Thyroid gland (tissue), 4 donors: ENCODE measurements around the gene GRIN3A. TPM values are rescaled to one million over a fixed set of nuclear protein-coding genes. Genes with fewer than 3 reads are reported as not detected.

Experiments used
- DNase-seq, 2 donors: peaks; one replicate each; pipeline ENCODE4 v3.0.0-alpha.2; 2019
- H3K27ac ChIP-seq, 3 donors: fragments of 200-600 bp; sonication (generic); 1 replicate in 2 of 3; 2 replicates in 1 of 3; pipeline ENCODE4 v1.5.1; 2016 to 2019; ENCODE audit warnings: mild to moderate bottlenecking in 1 of 3, moderate library complexity in 1 of 3
- H3K27me3 ChIP-seq: fragments of 200-600 bp; sonication (generic); one replicate; pipeline ENCODE4 v1.5.1; 2019
- H3K36me3 ChIP-seq, 2 donors: fragments of 200-600 bp; sonication (generic); one replicate each; pipeline ENCODE4 v1.5.1; 2016 to 2019
- H3K4me1 ChIP-seq, 2 donors: fragments of 200-600 bp; sonication (generic); one replicate each; pipeline ENCODE4 v1.5.1; 2017 to 2019
- H3K4me3 ChIP-seq, 3 donors: fragments of 200-600 bp; sonication (generic); replicated peaks in 1 of 3; 1 replicate in 2 of 3; 2 replicates in 1 of 3; pipeline ENCODE4 v1.5.1; 2016; ENCODE audit warnings: mild to moderate bottlenecking in 1 of 3
- H3K9me3 ChIP-seq: fragments of 200-600 bp; sonication (generic); one replicate; pipeline ENCODE4 v1.5.1; 2017
- POLR2A ChIP-seq, 2 donors: fragments of 450-650 bp; IDR thresholded peaks; one replicate each; pipeline ENCODE4 v1.6.1; 2017; ENCODE audit warnings: antibody characterized with exemption in 2 of 2, mild to moderate bottlenecking in 2 of 2, moderate library complexity in 1 of 2
- WGBS, 2 donors: methylation state at CpG; one replicate each; pipeline ENCODE4 v1.1.5; 2017; 5-methylcytosine and 5-hydroxymethylcytosine counted together
- intact Hi-C: fragments of 100-400 bp; cut with DNase I; formaldehyde crosslinking; loops from one replicate; pipeline ENCODE4 v1.15.1; 2023
- total RNA-seq, 4 donors: library from RNA; depleted of rRNA; stranded (reverse); fragments of >200 nt; gene quantifications; one replicate each; pipeline ENCODE4 v1.2.3, GENCODE V29; 2016
- TF ChIP-seq, protein P1 (sequence below), 6 experiments: fragments of 200-600 bp in 3 of 6; fragments of 450-650 bp in 3 of 6; sonication (generic) in 3 of 6; IDR thresholded peaks; one replicate each; pipeline ENCODE4 v1.5.1; 2016 to 2019; ENCODE audit warnings: antibody characterized with exemption in 6 of 6, mild to moderate bottlenecking in 2 of 6, inconsistent platforms in 1 of 6, moderate library complexity in 1 of 6

The GRIN3A gene
- total RNA-seq, 4 donors from 2014 or later, result not detected

GRCh38 chr9:101689039-101689438 is 49.4 kb downstream of the GRIN3A start:
- Histone ChIP-seq H3K9me3 (no peaks in the 10 kb centered on the region), H3K27me3 (no peaks in the 10 kb centered on the region), H3K4me3 (no peak overlapping the region), H3K4me1 (no peaks in the 10 kb centered on the region), H3K27ac (no peak overlapping the region), H3K36me3 (no peaks in the 10 kb centered on the region)
- no peak for DNase-seq
- 57 to 61% methylated on average over 2 of the region's 2 CpGs for WGBS, 2 donors
- intact Hi-C loops, result no loop called here
- TF ChIP-seq POLR2A (IDR thresholded peaks at IDR 0.05), result no peak
- TF ChIP-seq, protein P1, sequence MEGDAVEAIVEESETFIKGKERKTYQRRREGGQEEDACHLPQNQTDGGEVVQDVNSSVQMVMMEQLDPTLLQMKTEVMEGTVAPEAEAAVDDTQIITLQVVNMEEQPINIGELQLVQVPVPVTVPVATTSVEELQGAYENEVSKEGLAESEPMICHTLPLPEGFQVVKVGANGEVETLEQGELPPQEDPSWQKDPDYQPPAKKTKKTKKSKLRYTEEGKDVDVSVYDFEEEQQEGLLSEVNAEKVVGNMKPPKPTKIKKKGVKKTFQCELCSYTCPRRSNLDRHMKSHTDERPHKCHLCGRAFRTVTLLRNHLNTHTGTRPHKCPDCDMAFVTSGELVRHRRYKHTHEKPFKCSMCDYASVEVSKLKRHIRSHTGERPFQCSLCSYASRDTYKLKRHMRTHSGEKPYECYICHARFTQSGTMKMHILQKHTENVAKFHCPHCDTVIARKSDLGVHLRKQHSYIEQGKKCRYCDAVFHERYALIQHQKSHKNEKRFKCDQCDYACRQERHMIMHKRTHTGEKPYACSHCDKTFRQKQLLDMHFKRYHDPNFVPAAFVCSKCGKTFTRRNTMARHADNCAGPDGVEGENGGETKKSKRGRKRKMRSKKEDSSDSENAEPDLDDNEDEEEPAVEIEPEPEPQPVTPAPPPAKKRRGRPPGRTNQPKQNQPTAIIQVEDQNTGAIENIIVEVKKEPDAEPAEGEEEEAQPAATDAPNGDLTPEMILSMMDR (IDR thresholded peaks at IDR 0.05), result no peak

- Histone ChIP-seq H3K9me3 (no peaks in the 10 kb centered on the region), H3K4me1 (no peaks in the 10 kb centered on the region), H3K27ac (no peak overlapping the region), H3K4me3 (no peak overlapping the region), H3K36me3 (no peaks in the 10 kb centered on the region), H3K27me3 (no peaks in the 10 kb centered on the region)
- DNase-seq, result no peak
- TF ChIP-seq, protein P1 (IDR thresholded peaks at IDR 0.05), result no peak
- TF ChIP-seq POLR2A (IDR thresholded peaks at IDR 0.05), result no peak
- intact Hi-C loops, result no loop called here
- 65 to 69% methylated on average over 2 of the region's 2 CpGs for WGBS, 2 donors
Measured at GRCh38 chr9:101684665-101685064, 53.8 kb downstream of the GRIN3A start.

DNA sequence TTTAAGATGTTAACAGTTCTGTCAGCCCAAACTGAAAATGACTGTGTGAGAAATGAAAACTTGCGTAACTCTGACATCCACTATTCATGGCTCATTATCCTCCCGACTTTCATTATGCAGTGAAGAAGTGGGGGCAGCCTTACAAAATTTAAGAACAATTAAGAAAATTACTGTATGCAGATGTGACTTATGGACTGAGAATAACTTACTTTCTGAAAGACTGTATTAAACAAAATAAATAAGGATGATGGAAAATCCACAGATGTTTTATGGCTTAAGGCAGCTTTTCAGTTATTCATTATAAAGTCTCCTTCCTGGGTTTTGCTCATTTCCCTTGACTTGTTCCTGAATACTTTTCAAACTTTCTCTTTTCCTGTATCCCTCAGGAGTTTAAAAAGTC is 55.2 kb downstream of the GRIN3A start:
- DNase-seq, result no peak
- Histone ChIP-seq H3K27me3 (no peaks in the 10 kb centered on the region), H3K4me3 (no peak overlapping the region), H3K27ac (no peak overlapping the region), H3K9me3 (no peaks in the 10 kb centered on the region), H3K4me1 (no peaks in the 10 kb centered on the region), H3K36me3 (no peaks in the 10 kb centered on the region)
- TF ChIP-seq, protein P1 (IDR thresholded peaks at IDR 0.05), result no peak
- TF ChIP-seq POLR2A (IDR thresholded peaks at IDR 0.05), result no peak
- 91 to 92% methylated on average over 2 of the region's 2 CpGs for WGBS, 2 donors
- intact Hi-C loops, result no loop called here

GRCh38 chr9:101677861-101678260 is 60.6 kb downstream of the GRIN3A start:
- Histone ChIP-seq H3K36me3 (no peaks in the 10 kb centered on the region), H3K9me3 (no peaks in the 10 kb centered on the region), H3K4me3 (no peak overlapping the region), H3K27ac (no peak overlapping the region), H3K4me1 (no peaks in the 10 kb centered on the region), H3K27me3 (no peaks in the 10 kb centered on the region)
- intact Hi-C loops, result no loop called here
- TF ChIP-seq POLR2A (IDR thresholded peaks at IDR 0.05), result no peak
- TF ChIP-seq, protein P1 (IDR thresholded peaks at IDR 0.05), result no peak
- DNase-seq, result no peak

DNA sequence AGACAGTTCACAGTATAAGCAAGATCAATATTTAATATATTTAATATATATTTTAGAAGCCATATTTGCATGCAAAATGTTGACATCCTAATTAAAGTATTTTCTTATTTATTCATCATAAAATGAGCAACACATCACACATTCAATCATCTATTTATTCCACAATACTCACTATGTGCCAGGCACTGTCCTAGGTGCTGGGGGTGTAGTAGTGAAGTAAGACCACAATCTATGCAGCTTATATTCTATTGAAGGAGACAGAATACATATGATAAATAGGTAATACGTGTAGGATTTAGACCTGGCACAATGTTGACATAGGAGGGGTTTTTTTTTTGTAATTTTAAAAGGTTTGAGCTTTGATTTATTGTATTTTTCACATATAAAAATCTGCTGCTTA is 63.1 kb downstream of the GRIN3A start:
- H3K27me3 ChIP-seq, result no peaks in the 10 kb centered on the region
- no peak overlapping the region for H3K27ac ChIP-seq
- no peaks in the 10 kb centered on the region for H3K9me3 ChIP-seq
- no peaks in the 10 kb centered on the region for H3K4me1 ChIP-seq
- intact Hi-C loops, result no loop called here
- no peak for DNase-seq
- no peaks in the 10 kb centered on the region for H3K36me3 ChIP-seq
- WGBS, 2 donors, result 58 to 82% methylated on average over 1 of the region's 1 CpG
- no peak for TF ChIP-seq POLR2A (IDR thresholded peaks at IDR 0.05)
- TF ChIP-seq, protein P1 (IDR thresholded peaks at IDR 0.05), result no peak
- H3K4me3 ChIP-seq, result no peak overlapping the region
